HEK293T (cell line): ENCODE data around the gene C10orf62.

Experiments
- BHLHE40 ChIP-seq: fragments of 450-650 bp; IDR thresholded peaks from 2 replicates; pipeline ENCODE4 v1.6.1; 2016; ENCODE audit warnings: mild to moderate bottlenecking, moderate library complexity, borderline replicate concordance
- CTBP1 ChIP-seq: fragments of 450-650 bp; IDR thresholded peaks from 2 replicates; pipeline ENCODE4 v1.6.1; 2016; ENCODE audit warnings: borderline replicate concordance
- ELF4 ChIP-seq: fragments of 450-650 bp; IDR thresholded peaks from 2 replicates; pipeline ENCODE4 v1.6.1; 2017; ENCODE audit warnings: antibody characterized with exemption
- FOXA1 ChIP-seq: fragments of 450-650 bp; IDR thresholded peaks from 2 replicates; pipeline ENCODE4 v1.6.1; 2016; ENCODE audit warnings: mild to moderate bottlenecking
- FOXK2 ChIP-seq: fragments of 450-650 bp; IDR thresholded peaks from 2 replicates; pipeline ENCODE4 v1.6.1; 2016; ENCODE audit warnings: mild to moderate bottlenecking
- FOXM1 ChIP-seq: fragments of 450-650 bp; IDR thresholded peaks from 2 replicates; pipeline ENCODE4 v1.6.1; 2017; ENCODE audit warnings: mild to moderate bottlenecking, borderline replicate concordance
- NFRKB ChIP-seq: fragments of 450-650 bp; IDR thresholded peaks from 2 replicates; pipeline ENCODE4 v1.6.1; 2016; ENCODE audit warnings: mild to moderate bottlenecking, moderate library complexity
- SP1 ChIP-seq: fragments of 450-650 bp; IDR thresholded peaks from 2 replicates; pipeline ENCODE4 v1.6.1; 2017
- SUZ12 ChIP-seq: fragments of 450-650 bp; IDR thresholded peaks from 2 replicates; pipeline ENCODE4 v1.6.1; 2016; ENCODE audit warnings: mild to moderate bottlenecking
- TARDBP ChIP-seq: fragments of 450-650 bp; IDR thresholded peaks from 2 replicates; pipeline ENCODE4 v1.6.1; 2016
- TF ChIP-seq, protein P1 (sequence below): fragments of 450-650 bp; IDR thresholded peaks from 2 replicates; pipeline ENCODE4 v1.6.1; 2016

DNA sequence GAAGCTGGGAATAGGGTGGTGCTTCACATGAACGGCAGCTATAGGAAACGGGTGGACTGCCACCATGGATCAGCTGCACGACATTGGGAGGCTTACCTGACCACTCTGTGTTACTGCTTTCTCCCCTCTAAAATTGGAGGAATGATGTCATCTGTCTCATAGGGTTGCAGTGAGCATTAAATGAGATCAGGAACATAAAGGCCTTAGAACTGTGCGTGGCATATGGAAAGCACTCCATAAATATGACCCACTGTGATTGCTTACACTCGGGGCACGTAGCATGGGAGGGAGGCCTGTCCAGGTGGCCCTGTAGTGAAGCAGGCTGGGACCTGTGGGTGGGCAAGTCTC lies 9.7 kb downstream of the C10orf62 start:
- TF ChIP-seq CTBP1 = no peak
- TF ChIP-seq SP1 = no peak
- no peak for TF ChIP-seq FOXK2
- TF ChIP-seq FOXA1 = no peak
- TF ChIP-seq, protein P1, sequence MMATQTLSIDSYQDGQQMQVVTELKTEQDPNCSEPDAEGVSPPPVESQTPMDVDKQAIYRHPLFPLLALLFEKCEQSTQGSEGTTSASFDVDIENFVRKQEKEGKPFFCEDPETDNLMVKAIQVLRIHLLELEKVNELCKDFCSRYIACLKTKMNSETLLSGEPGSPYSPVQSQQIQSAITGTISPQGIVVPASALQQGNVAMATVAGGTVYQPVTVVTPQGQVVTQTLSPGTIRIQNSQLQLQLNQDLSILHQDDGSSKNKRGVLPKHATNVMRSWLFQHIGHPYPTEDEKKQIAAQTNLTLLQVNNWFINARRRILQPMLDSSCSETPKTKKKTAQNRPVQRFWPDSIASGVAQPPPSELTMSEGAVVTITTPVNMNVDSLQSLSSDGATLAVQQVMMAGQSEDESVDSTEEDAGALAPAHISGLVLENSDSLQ = no peak
- no peak for TF ChIP-seq TARDBP
- TF ChIP-seq ELF4 = no peak
- TF ChIP-seq BHLHE40 = no peak
- no peak for TF ChIP-seq SUZ12
- TF ChIP-seq NFRKB = no peak
- TF ChIP-seq FOXM1 = no peak
